Right lung (tissue), 10 donors: ENCODE results near the gene TRIM37. TPM values are rescaled to one million over a fixed set of nuclear protein-coding genes. Genes with fewer than 3 reads are reported as not detected.
"Not testable (repeated sequence)": the region's sequence is repeated elsewhere in the genome, so short reads cannot be mapped to it uniquely, and the experiment has no call there.

Experiments
- DNase-seq, 2 donors: peaks; one replicate each; pipeline ENCODE4 v3.0.0-alpha.2; 2013
- long read RNA-seq, 8 donors: transcript quantifications; one replicate each; lab custom pipeline, GENCODE V29; 2026
- polyA plus RNA-seq, 5 donors: library from polyadenylated mRNA; unstranded; fragments of 120-200 nt; gene quantifications; one replicate each; pipeline versions ENCODE4 v1.2.1 to v1.2.3, GENCODE V29; 2013; ENCODE audit warnings: inconsistent platforms in 1 of 5, low replicate concordance in 1 of 5; ENCODE audit not compliant: insufficient read length in 5 of 5, insufficient read depth in 1 of 5

Gene TRIM37, protein sequence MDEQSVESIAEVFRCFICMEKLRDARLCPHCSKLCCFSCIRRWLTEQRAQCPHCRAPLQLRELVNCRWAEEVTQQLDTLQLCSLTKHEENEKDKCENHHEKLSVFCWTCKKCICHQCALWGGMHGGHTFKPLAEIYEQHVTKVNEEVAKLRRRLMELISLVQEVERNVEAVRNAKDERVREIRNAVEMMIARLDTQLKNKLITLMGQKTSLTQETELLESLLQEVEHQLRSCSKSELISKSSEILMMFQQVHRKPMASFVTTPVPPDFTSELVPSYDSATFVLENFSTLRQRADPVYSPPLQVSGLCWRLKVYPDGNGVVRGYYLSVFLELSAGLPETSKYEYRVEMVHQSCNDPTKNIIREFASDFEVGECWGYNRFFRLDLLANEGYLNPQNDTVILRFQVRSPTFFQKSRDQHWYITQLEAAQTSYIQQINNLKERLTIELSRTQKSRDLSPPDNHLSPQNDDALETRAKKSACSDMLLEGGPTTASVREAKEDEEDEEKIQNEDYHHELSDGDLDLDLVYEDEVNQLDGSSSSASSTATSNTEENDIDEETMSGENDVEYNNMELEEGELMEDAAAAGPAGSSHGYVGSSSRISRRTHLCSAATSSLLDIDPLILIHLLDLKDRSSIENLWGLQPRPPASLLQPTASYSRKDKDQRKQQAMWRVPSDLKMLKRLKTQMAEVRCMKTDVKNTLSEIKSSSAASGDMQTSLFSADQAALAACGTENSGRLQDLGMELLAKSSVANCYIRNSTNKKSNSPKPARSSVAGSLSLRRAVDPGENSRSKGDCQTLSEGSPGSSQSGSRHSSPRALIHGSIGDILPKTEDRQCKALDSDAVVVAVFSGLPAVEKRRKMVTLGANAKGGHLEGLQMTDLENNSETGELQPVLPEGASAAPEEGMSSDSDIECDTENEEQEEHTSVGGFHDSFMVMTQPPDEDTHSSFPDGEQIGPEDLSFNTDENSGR
- 10 to 100 TPM; 17.3 to 22.2 (median 19.8) TPM for polyA plus RNA-seq
- long read RNA-seq, donor 1, full-length matches to known transcripts: 4 of 4 reads
- long read RNA-seq, donor 1, partial matches to known transcripts: 0 of 4 reads
- long read RNA-seq, donor 1, other reads (novel, unspliced or antisense): 0 of 4 reads
- long read RNA-seq, donor 2, partial matches to known transcripts: 0 of 2 reads
- long read RNA-seq, donor 2, other reads (novel, unspliced or antisense): 0 of 2 reads
- long read RNA-seq, donor 3, full-length matches to known transcripts: 2 of 2 reads
- long read RNA-seq, donor 3, partial matches to known transcripts: 0 of 2 reads
- long read RNA-seq, donor 3, other reads (novel, unspliced or antisense): 0 of 2 reads
- long read RNA-seq, donor 4: 0 reads
- long read RNA-seq, donor 5, full-length matches to known transcripts: 6 of 6 reads
- long read RNA-seq, donor 5, partial matches to known transcripts: 0 of 6 reads
- long read RNA-seq, donor 5, other reads (novel, unspliced or antisense): 0 of 6 reads
- long read RNA-seq, donor 6, transcript TRIM37-210 (4 exons, 842 nt): major isoform, 5 of 5 reads
- long read RNA-seq, donor 6, partial matches to known transcripts: 0 of 5 reads
- long read RNA-seq, donor 6, other reads (novel, unspliced or antisense): 0 of 5 reads
- long read RNA-seq, donor 7, full-length matches to known transcripts: 3 of 3 reads
- long read RNA-seq, donor 7, partial matches to known transcripts: 0 of 3 reads
- long read RNA-seq, donor 7, other reads (novel, unspliced or antisense): 0 of 3 reads
- long read RNA-seq, donor 8, full-length matches to known transcripts: 2 of 2 reads
- long read RNA-seq, donor 8, partial matches to known transcripts: 0 of 2 reads
- long read RNA-seq, donor 8, other reads (novel, unspliced or antisense): 0 of 2 reads

DNA sequence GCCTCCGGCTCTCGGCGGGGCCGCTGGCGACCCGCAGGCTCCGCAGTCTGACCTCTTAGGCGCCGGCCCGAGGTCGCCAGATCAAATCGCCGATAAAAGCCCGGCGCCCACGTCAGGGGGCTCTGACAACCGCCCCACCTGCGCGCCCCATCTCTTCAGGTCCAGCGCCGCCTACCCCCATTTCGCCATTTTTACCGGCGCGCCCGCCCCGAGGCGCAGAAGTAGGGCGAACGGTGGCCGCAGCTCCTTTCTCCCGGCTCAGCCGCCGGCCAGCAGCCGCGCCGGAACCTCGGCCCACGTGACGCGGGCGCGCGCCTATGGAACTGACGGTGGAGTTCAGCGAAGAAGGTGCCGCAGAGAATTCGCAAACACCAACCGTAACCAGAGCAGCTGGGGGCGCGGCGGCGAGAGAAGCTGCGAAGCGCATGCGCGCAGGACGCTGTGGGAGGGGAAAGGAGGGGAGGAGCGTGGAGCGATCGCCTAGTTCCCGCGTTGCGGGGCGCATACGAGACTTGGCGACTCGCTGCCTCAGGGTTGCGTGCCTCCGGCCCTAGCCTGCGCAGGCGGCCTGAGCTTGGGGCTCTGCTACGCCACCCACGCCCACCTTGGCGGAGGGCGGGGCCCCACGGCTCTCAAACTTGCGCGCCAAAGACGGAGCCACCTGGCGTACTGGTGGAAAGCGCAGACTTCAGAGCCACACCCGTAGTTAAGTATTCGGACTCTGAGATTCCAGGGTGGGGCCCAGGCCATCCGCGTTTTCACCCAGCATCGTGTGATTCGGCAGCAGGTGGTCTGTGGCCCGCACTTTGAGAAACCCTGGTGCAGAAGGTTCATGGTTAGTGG is at the start of gene TRIM37:
TRIM37 (minus strand) TSS at position 418 of the 843 bp plus-strand sequence. CDS start 419 bp downstream, outside the sequence.
- DNase-seq: peak; percentile 99

DNA sequence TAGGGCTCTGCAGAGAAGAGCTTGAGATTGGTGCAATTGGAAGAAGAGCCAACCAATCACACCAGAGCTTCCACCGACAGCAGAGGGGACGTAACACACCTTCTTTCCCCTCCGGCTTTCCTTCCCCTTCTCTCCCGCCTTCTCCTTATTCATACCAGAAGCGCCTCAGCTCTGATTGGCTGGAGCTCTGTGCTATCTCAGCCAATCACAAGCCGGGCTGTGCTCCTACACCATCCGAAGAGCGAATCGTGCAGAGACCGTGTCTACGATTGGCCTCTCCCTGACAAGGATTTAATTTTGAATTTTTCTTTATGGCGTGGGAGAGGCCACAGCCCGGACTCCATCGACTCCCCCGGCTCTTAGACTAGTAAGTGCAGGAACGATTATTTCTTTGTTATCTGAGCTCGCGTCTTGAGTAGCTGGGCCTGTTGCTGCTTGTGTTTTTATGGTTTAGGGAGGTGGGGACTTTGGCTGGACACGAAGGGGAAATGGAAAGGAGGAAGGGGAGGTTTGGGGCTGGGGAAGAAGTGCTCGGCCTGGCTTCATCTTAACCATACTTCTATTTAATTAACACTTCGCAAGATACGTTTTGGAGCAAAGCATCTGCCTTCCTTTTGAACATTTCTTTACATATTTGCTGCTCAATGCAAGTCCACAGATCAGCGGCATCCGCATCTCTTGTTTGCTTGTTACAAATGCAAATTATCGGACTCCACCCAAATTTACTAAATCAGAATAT is 48.9 kb upstream of the TRIM37 start, which contains the start of gene PRR11:
PRR11 (plus strand) TSS at position 308 of the 739 bp plus-strand sequence. CDS start 14,007 bp downstream, outside the sequence.
- DNase-seq: no peak

DNA sequence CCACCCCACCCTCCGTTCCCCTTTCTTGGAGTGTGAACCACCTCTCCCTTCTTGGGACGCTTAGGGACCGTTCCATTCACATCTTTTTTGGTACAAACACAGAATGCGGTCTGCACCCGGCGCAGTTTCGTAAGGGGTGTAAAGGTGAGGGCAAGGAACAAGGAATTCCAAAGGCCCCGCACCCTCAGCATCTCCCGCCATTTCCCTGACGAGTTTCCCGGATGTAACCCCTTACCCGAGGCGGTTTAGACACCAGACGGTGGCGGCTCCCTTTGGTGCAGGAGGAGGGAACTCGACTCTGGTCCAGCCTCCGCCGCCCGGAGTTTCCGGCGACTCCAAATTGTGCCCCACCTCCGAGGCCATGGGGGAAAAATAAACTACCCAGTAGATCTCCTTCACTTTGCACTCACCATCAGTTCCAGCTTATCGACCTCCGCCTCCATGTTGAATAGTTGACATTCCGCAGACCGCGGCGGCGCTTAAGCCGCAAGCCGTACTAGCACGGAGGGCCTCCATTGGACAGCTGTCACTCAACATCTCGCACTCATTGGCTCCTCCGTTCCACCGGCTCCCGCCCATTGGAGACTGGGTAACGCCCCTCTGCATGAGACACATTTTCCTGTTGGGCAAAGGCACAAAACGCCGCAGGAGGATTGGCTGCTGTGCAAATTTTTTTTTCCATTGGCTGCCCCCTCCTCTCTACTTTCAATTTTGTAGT is 48.2 kb upstream of the TRIM37 start, which contains the start of gene SKA2:
SKA2 (minus strand) TSS at position 466 of the 718 bp plus-strand sequence; CDS start at position 443, 23 bp downstream.
- peak; percentile 98 to 99 for DNase-seq

DNA sequence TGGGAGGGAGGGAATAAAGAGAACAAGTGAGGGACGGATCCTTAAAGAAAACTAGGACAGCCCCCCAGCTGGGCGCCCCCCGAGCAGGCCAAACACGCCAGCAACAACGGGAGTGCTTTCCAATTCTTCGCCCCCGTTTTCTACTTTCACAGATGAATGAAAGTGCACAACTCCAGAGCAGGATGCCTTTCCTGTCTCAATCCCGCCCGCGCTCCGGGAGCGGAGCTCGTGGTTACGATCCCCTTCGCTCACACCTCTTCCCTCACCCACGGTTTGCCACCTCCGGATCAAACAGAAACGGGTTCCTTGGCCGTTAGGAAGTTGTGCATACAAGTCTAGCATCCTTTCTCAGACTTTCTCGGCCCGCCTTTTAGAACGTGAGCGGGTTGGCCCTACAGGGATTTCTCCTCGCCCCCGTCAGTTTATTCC is 47.6 kb upstream of the TRIM37 start:
- no peak for DNase-seq

DNA sequence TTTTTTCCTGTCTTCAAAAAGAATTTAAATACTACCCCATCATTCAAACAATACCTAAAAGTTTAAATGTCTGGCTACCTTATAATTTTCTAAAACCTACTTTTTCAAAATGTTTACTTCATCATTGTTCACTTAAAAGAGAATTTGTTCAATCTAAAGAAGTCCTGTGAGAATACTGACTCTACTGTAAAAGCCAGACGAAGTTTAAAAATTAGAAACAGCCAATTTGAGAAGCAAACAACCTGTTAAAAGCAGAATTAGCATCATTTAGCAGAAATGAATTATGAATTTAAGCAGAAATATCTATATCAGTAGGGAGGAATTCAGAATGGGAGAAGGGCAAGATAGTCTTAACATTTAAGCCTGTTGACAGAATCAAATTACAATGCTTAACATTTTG is 46.2 kb upstream of the TRIM37 start:
- DNase-seq: no peak

DNA sequence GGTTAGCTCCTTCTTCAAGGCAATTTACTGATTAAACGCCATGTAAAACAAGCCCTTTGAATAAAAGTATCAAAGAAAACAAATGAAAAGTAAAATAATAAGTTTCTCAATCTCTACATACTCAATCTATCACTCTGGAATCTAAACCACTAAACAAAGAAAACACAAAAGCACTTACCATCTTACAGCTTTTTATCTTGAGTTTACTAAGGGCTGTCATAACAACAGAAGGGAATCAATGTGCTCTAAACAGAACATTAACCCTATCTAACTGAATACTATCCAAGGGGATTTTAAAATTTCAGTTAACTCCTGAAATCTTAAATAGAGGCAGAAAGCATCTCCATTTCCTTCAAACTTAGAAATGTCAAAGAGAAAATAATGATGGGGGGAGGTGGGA is 44.9 kb upstream of the TRIM37 start:
- peak in 1 of 2 donors; percentile 23 for DNase-seq

DNA sequence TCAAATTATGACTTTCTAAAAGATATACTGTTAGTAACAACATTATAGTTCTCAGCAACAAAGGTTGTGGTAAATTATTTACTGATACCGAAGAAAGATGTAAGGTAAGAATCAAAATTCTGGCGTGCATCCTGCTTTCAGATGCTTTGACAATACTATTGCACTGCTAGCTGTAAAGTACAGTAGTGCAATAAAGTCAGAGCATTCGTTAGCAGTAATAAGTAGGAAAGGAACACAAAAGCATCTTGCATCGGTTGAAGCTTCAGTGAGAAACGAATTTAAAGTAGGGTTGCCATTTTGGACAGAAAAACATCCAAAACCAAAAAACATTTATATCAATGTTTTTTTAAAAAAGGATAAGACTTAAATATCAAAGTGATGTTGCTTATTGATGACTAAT is 44.3 kb upstream of the TRIM37 start:
- DNase-seq: no peak

DNA sequence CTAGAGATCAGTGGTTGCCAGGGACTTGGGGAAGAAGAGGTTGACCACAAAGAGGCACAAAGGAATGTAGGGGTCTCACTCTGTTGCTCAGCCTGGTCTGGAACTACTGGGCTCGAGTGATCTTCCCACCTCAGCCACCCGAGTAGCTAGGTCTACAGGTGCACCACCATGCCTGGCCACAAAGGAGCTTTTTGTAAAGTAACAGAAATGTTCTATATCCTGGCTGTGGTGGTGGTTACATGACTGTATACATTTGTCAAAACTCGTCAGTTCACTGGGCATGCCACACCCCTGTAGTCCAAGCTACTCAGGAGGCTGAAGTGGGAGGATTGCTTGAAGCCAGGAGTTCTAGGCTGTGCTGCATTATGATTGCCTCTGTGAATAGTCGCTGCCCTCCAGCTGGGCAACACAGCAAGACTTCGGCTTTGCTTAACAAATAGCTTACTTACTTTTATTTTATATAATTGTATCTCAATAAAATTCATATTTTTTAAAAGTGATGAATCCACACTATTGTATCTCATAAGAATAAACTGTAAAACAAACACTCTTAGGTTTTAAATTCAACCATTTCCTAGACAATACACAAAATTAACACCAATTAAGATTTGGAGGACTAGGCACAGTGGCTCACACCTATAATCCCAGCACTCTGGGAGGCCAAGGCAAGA is 43.3 kb upstream of the TRIM37 start:
- no peak for DNase-seq

DNA sequence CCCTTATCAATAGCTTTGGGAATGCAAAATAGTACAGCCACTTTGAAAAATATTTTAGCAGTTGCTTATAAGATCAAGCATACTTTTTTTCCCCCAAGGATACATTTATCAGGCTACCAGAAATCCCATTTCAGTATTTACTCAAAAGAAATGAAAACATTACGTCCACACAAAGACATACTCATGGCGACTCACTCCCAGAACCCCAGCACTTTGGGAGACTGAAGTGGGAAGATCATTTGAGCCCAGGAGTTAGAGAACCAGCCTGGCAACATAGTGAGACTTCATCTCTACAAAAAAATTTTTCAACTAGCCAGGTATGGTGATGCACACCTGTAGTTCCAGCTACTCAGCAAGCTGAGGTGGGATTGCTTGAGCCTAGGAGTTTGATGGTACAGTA is 42.4 kb upstream of the TRIM37 start:
- DNase-seq: no peak

DNA sequence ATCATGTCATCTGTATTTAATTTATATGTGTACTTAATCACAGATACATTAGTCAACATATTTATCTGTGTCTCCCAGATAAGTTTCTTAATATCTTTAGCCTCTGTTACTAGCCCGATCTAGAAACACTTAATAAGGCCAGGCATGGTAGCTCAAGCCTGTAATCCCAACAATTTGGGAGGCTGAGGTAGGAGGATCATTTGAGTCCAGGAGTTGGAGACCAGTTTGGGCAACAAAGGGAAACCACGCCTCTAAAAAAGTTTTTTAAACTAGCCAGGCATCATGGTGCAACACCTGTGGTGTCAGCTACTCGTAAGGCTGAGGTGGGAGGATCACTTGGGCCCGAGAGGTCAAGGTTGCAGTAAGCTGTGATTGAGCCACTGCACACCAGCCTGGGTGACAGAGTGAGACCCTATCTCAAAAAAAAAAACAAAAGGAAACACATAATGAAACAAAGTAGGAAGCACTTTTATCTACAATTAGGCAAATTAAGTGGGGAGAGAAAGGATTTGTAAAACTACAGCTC is 39.0 kb upstream of the TRIM37 start:
- no peak for DNase-seq

DNA sequence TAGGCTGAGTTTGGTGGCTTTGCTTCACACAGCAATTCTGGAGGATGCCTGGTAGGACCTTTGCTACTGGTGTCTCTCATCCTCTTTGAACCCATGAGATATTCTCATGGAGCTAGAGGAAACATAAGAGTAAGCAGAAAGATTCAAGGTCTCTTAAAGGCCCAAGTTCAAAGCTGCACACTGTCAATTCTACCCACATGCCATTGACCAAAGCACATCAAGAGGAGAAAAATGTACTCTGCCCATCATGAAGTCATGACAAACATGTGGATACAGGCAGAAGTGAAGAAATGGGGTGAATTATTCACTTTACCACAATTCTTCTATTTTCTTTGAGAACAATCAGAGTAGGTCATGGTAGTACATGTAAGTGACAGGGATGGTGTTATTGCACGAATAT is 35.2 kb upstream of the TRIM37 start:
- DNase-seq: no peak

DNA sequence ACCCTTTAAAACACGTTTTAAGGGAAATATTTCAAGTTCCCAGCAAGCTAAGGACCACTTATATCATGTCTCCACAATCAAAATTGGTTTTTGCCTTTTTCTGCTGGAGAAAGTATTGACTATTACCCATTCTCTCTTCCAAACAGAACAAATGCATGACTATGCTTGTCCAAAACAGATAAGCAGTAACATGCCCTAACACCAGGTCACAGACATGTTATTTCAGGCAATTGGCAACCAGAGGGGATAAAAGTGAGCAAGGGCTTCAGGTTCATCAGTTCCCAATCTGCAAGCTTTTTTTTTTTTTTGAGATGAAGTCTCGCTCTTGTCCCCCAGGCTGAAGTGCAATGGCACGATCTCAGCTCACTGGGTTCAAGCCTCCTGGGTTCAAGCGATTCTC is 33.3 kb upstream of the TRIM37 start:
- DNase-seq: no peak

DNA sequence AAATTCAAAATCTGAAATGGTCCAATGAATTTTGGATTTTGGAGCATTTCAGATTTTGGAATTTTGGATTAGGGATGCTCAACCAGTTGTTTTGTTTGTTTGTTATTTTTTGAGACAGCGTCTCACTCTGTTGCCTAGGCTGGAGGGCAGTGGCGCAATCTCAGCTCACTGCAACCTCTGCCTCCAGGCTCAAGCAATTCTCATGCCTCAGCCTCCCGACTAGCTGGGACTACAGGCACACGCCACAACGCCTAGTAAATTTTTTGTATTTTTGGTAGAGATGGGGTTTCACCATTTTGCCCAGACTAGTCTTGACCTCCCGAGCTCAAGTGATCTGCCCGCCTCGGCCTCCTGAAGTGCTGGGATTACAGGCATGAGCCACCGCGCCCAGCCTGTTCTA is 31.7 kb upstream of the TRIM37 start:
- DNase-seq: not testable (repeated sequence)

DNA sequence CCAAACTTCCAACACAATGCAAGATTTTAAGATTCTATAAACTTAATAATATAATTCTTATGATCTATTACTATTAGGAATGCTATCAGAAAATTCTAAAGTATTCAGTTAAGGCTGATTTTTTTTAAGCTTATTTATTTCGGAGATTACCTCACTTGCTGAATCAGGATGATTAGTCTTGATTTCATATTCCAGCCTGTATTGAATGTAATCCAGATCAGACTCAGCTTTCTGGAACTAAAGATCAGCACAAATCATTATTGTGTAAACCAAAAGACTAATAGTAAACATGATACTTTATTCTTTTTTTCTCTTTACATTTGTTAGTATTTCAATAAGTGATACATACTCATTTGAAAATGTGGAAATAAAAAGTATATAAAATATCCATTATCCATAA is 24.5 kb upstream of the TRIM37 start:
- DNase-seq: no peak

DNA sequence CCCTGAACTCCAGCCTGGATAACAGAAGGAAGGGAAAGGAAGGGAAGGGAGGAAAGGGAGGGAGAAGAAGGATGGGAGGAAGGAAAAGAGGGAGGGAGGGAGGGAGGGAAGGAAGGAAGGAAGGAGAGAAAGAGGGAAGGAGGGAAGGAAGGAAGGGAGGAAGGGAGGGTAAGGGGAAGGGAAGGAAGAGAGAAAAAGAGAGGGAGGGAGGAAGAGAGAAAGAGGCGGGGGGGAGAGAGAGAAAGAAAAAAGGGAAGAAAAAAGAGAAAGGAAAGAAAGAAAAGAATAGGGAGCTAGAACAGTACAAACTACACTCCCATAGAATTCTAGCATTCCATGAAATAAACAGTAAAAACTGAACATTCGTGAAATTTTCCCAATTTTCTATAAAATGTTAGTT is 23.1 kb upstream of the TRIM37 start:
- DNase-seq: no peak

DNA sequence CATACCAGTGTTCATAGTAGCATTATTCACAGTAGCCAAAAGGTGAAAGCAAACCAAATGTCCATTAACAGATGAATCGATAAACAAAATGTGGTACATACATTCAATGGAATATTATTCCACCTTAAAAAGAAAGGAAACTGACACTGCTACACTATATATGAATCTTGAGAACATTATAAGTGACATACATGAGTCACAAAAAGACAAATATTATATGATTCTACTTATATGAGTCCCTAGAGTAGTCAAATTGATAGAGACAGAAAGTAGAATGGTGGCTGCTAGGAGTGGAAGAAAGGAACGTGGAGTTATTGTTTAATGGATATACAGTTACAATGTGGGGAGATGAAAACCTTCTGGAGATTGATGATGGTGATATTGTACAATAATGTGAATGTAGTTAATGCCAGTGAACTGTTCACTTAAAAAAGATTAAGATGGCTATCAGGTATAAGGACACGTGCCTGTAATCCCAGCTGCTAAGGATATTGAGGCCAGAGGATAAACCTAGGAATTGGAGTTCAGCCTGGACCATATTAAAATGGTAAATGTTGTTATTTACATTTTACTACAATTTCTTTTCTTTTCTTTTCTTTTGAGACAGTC is 20.2 kb upstream of the TRIM37 start:
- DNase-seq: no peak
